HL-60 (cell line): ENCODE results near the gene MPRIP.

Experiments
- GABPA ChIP-seq: IDR thresholded peaks from 2 replicates; pipeline ENCODE4 v1.6.1; 2012; ENCODE audit warnings: low read depth
- POLR2AphosphoS5 ChIP-seq: IDR thresholded peaks from 2 replicates; pipeline ENCODE4 v1.6.1; 2012; ENCODE audit warnings: low read depth
- REST ChIP-seq: IDR thresholded peaks from 2 replicates; pipeline ENCODE4 v1.6.1; 2012; ENCODE audit warnings: low read depth; ENCODE audit not compliant: insufficient replicate concordance
- TF ChIP-seq, protein P1 (sequence below): IDR thresholded peaks from one replicate; pipeline ENCODE4 v1.5.1; 2011; ENCODE audit warnings: low read length, control low read depth, inconsistent platforms; ENCODE audit not compliant: insufficient read depth

- TF ChIP-seq, protein P1, sequence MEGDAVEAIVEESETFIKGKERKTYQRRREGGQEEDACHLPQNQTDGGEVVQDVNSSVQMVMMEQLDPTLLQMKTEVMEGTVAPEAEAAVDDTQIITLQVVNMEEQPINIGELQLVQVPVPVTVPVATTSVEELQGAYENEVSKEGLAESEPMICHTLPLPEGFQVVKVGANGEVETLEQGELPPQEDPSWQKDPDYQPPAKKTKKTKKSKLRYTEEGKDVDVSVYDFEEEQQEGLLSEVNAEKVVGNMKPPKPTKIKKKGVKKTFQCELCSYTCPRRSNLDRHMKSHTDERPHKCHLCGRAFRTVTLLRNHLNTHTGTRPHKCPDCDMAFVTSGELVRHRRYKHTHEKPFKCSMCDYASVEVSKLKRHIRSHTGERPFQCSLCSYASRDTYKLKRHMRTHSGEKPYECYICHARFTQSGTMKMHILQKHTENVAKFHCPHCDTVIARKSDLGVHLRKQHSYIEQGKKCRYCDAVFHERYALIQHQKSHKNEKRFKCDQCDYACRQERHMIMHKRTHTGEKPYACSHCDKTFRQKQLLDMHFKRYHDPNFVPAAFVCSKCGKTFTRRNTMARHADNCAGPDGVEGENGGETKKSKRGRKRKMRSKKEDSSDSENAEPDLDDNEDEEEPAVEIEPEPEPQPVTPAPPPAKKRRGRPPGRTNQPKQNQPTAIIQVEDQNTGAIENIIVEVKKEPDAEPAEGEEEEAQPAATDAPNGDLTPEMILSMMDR: no peak
- TF ChIP-seq REST (no peak), POLR2AphosphoS5 (no peak), GABPA (no peak)
Measured at GRCh38 chr17:17130077-17130844, 88.0 kb downstream of the MPRIP start.
